ENCODE data around the gene SYT3.
"Not testable (repeated sequence)": the region's sequence is repeated elsewhere in the genome, so short reads cannot be mapped to it uniquely, and the experiment has no call there.

Gene SYT3

DNA sequence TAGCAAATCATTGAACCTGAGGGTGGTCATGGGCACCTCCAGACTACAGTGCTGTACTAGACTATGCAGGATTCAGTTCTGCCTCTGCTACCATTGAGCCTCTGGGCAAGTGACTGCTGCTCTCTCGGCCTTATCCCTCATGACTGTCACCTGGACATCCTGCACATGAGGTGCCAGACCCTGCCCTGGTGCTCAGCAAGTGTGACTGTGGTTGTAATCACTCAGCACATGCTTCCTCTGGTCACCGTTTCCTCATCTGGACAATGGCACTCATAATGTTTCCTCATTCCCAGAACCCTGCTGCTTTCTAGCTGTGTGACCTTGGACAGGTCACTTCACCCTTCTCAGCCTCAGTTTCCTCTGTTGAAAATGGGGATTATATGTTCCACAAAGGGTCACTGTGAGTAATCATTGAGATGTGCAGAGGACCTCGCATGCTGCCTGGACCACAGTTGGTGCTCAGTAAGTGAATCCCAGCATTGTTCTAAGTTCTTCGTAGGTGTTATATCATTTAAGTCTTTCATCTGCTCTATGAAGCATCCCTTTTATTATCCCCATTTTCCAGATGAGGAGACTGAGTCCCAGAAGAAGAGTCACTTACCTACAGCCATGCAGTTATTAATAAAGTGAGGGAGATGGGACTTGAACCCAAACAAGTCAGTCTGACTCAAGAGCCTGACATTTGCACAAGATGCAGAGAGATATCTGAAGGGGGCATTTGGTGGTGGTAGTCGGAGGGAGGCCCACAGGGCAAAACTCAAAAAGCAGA, 3.2 kb downstream of the SYT3 start:
- DNase-seq (ENCODE audit: low spot score) = no peak

DNA sequence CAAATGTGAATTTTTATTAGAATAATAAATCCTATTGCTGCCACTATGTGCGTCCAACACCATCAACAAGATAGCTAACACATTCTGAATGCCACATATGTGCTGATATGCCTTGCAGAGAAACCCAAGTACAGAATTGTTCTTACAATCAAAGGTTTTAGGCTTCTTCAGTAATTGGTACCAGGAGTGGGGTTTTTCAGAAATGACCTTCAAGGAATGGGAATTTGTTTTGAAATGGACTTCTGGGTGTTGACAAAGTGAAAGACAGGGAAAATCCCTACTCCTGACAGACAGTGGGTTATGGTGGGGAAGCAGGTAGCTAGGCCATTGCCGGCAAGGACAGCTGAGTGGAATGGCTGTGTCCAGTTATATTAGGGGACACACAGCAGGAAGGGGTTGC, 5.7 kb downstream of the SYT3 start:
- DNase-seq (ENCODE audit: low spot score) = no peak

DNA sequence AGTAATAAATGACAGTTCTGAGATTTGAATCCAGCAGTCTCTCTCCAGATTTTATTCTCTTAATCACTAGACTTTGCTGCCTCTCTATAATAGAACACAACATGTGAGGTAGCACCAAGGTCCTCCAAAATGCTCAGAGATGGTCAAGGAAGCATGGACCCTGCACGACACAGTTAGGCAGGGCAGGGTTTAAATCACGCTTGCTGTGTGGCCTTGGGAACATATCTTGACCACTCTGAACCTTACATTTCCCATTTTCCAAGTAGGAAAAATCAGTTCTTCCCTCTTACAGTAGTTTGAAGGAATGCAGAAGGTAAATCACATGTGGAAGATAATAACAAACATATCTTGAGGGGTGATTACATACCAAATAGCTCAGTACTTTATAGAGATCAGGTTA, 6.3 kb downstream of the SYT3 start:
- DNase-seq (ENCODE audit: low spot score) = no peak

DNA sequence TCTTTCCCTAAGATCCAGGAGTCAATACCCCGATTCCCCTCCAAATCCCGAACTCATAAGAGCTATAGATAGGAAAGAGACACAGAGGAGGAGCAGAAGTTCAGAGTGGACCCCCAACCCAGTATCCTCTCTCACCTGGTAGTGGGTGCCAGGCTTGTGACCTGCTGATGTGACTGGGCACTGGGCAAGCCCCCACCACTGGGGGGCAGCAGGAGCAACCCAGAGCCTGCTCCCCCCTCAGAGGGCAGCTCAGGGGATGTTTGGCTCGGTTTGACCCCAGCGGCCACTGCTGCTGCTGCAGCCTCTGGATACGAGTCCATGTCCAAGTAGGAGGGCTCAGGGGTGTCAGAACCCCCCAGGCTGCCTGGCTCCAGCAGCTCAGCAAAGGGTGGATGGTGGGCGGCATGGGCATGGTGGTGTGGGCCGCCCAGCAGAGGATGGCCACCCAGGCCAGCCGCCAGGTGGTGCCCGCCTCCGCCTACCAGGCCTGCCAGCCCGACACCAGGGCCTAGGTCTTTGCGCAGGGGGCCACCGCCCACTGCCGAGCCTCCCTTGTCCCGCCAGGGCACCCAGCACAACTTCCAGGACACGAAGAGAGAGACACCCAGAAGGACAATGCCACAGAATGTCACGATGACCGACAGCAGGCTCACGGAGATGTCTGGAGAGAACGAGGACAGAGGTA, 7.4 kb downstream of the SYT3 start:
- DNase-seq (ENCODE audit: low spot score) = no peak

DNA sequence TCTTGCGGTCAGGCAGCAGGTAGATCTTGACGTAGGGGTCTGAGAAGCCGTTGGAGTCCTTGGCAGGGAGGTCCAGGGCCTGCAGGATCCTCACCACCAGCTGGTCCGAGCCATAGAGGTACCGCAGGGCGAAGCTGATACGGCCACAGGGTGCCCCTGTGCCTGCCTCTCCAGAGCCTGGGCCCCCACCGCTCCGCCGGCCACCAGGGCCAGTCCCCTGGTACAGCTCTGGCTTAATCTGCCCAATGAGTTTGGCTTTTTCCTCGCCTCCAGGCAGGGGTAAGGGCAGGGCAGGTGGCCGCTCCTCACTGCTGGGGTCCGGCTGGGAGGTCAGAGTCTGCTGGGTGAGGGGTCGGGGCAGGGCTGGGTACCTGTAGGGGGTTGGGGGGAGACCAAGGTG, 9.9 kb downstream of the SYT3 start:
- DNase-seq (ENCODE audit: low spot score) = no peak

DNA sequence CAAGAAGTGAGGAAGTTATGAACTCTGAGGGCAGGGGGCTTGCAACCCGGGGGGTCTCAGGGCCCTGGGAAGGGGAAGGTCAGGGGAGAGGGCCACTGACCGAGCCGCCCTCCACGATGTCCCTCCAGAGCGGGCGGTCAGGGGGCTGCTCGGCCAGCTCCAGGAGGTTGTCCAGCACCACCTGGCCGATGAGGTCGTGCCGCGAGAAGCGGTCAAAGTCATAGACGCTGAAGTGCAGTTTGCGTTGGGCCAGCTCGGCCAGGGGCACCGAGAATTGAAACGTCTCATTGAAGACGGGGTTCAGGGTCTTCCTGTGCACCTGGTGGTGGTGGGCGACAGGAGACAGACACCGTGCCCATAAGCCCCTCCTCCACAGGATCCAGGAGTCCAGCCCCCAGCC, 10.5 kb downstream of the SYT3 start:
- DNase-seq (ENCODE audit: low spot score) = no peak

DNA sequence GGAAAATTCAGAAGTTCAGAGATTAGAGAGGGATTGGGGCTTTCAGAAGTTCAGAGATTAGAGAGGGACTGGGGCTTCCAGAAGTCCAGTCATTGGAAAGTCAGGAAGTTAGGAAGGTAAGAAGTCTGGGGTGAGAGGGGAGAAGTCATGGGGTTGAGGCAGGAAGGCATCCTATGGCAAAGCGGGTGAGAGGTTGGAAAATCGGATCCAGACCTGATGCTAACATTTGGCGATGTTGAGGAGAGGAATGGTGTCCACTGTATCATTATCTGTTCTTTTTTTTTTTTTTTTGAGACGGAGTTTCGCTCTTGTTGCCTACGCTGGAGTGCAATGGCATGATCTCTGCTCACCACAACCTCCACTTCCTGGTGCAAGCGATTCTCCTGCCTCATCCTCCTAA, 11.1 kb downstream of the SYT3 start:
- no peak for DNase-seq (ENCODE audit: low spot score)

DNA sequence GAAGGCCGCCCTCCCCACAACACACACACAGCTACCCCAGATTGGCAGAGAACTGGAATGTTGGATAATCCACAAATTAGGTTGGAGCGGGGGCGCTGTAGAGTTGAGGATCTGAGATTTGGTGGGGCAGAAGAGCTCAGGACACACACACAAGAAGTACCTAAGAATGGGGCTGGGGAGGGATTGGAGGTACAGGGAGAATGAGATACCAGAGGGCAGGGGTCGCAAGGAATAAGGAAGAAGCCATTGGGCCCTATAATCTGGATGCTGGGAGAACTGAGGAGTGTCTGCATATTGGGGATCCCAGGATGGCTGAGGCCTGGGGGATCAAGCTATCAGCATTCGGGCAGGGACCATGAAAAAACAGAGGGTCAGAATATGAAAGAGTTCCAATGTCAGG, 11.5 kb downstream of the SYT3 start:
- no peak for DNase-seq (ENCODE audit: low spot score)

DNA sequence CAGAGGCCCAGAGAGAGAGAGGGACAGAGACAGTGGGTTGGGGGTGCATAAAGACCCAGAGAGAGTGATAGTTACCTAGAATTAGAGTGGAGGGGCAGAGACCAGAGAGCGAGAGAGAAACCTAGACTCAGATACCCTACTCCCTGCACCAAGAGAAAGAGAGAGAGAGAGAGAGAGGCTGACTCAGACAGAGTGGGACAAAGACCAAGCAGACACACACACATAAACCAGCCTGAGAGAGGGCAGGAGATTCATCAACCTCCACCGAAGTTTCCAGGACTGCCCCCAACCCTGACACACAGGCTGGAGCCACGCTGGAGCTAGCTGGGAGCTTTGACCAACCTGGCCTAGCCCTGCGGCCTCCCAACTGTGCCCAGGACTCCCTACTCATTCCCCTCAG, 12.9 kb downstream of the SYT3 start:
- DNase-seq (ENCODE audit: low spot score) = no peak

DNA sequence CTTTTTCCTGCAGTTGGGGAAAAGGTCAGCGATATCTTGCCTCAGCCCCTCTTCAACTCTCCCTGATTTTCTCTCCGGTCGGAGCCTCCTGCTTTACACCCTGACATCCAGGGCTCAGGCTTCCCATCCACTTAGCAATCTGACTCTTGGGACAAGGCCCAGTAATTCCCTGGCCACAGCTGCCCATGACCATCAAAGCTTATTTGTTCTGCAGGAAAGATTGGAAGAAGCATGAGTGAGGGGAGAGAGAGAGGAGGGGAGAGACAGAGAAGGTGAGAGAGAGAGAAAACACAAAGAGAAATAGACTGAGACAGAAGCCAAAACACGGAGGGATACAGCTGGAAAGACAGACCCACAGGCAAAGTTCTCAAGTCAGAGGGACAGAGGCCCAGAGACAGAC, 13.7 kb downstream of the SYT3 start:
- DNase-seq (ENCODE audit: low spot score) = no peak

DNA sequence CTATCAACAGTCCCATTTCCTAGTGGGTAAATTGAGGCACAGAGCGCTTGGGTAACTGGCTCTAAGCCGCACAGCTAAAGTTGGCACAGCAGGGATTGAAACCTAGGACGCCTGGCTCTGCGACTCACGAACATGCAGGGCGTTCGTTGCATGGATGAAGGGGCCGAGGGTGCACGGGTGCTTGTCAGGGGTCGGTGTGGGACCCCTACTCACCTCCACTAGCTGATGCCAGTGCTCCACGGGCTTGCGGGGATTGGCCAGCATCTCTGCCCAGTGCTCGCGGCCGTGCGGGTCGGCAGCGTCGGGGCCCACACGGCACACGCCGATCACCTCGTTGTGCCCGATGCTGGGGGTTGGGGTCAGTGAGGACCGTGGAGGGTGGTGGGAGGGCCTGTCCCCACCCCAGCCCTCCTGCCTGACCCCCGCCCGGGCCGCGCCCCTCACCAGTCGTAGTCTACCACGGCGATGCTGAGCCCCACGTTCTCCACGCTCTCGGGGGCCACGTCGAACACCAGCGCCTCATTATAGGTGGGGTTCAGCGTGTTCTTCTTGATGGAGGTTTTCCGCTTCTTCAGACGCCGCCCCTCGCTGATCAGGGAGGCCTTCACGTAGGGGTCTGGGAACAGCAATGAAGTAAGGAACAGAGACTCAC, 14.6 kb downstream of the SYT3 start:
- DNase-seq (ENCODE audit: low spot score) = no peak

DNA sequence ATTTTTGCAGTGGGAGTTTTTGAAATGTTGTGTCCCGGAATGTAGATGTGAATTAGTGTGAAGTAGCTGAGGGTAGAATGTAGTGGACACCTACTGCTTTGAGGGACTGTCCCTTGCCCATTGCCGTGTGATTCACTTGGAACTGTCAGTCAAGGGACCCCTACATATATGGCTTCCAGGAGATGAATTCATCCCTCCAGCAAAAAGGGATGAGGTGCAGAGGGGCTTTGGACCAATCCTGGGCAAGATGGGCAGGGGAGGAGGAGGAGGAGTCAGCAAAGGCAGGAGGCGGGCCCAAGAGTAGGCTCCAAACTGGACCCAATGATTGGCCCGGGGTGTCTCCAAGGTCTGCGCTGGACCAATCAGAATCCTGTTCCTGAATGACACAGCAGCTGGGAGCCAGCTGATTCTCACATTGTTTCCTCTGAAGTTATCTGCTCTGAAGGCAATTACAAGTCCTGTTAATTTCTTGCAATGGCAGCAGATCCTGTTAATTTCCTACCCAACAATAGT, 19.2 kb downstream of the SYT3 start:
- DNase-seq (ENCODE audit: low spot score) = not testable (repeated sequence)

DNA sequence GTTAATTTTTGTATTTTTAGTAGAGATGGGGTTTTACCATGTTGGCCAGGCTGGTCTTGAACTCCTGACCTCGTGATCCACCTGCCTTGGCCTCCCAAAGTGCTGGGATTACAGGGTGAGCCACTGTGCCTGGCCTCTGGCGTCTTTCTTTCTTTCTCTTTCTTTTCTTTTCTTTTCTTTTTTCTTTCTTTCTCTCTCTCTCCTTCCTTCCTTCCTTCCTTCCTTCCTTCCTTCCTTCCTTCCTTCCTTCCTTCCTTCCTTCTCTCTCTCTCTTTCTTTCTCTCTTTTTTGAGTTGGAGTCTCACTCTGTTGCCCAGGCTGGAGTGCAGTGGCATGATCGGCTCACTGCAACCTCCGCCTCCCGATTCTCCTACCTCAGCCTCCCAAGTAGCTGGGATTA, 20.5 kb downstream of the SYT3 start:
- DNase-seq (ENCODE audit: low spot score) = not testable (repeated sequence)

DNA sequence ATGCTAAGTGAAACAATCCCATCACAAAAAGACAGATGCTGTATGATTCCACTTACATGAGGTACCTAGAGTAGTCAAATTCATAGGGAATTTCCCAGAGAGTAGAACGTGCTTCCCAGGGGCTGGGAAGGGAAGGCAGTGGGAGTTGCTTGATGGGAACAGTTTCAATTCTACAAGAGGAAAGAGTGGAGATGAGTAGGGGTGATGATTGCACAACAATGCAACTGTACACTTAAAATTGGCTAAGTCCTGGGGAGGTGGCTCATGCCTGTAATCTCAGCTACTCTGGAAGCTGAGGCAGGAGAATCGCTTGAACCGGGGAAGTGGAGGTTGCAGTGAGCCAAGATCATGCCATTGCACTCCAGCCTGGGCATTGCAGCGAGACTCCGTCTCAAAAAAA, 21.3 kb downstream of the SYT3 start:
- DNase-seq (ENCODE audit: low spot score) = not testable (repeated sequence)

DNA sequence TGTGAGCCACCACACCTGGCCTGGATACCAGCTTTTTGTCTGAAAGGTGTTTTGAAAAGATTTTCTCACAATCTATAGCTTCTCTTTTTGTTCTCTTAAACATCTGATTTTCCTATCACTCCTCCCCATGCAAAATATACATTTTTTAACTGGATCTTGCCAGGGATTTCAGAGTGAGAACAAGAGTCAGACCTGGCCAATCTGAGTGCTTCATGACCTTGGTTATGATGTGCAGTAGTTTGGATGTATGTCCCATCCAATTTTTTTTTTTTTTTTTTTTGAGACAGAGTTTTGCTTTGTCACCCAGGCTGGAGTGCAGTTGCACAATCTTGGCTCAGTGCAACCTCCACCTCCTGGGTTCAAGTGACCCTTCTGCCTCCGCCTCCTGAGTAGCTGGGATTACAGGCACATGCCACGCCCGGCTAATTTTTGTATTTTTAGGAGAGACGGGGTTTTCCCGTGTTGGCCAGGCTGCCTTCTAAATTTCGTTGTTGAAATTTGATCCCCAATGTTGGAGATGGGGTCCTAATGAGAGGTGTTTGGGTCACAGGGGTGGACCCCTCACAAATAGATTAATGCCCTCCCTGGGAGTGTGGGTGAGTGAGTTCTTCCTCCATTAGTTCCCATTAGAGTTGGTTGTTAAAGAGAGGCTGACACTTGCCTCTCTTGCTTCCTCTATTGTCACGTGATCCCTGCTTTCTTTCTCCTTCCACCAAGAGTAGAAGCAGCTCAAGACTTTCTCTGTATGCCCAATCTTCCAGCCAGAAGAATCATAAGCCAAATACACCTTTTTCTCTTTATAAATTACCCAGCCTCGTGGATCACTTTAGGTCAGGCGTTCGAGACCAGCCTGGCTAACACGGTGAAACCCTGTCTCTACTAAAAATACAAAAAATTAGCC, 26.9 kb downstream of the SYT3 start:
- DNase-seq (ENCODE audit: low spot score) = not testable (repeated sequence)

DNA sequence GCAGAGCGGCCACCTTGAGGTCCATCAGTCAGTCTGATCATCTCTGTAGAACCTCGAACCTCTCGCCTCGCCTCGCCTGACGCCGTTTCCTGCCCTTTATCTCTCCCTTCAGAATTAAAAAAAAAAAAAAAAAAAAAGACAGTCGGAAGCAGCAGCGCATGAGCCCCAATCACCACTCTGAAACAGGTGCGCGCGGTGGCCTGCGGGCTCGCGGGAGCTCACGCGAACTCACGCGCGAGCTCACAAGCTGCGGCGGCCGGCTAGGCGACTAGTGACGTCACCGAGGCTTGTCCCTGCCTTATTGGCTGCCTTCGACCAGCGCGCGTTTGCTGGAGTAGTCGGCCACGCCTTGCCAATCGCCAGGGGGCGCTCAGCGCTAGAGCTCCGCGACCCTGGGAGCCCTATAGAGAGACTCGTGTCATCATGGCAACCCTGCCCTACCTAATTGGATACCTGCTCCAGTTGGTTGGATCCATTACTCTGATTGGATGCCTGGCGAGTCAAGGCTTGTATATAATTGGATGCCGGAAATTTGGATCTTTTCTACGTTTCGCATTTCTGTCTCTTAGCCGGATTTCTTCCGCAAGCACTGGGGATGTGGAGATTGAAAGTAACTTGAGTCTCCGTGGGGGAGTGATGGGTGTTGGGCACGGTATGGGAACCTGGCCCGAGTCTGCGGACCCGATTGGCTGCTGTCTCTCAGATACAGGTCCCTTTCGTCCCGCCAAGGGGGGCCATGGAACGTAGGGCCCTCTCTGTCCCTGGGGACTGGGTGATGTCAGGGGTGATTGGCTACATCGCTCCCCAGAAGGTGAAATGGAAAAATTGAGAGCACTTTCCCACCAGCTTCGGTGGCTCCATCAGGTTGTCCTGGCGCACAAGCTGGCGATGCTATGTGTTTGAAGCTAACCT, 31.6 kb downstream of the SYT3 start:
- no peak for DNase-seq (ENCODE audit: low spot score)

DNA sequence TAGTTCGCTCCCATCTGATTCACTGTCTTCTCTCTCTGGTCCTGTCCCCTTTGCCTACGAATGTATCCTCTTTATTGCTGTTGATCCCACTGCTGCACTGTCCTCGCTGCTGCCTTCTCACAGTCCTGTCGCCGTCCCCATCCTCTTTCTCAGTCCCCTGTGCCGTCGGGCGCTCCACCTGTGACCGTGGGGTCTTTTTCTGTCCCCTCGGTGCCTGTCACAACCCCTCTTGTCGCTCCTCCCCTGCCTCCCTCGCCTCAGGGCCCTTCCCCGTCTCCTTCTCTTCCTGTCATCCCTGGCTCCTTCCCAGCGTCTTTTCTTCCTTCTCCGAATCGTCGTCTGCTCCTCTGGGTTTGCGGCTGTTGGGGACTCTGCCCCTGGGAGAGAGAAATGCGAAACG, 32.3 kb downstream of the SYT3 start:
- DNase-seq (ENCODE audit: low spot score) = no peak

DNA sequence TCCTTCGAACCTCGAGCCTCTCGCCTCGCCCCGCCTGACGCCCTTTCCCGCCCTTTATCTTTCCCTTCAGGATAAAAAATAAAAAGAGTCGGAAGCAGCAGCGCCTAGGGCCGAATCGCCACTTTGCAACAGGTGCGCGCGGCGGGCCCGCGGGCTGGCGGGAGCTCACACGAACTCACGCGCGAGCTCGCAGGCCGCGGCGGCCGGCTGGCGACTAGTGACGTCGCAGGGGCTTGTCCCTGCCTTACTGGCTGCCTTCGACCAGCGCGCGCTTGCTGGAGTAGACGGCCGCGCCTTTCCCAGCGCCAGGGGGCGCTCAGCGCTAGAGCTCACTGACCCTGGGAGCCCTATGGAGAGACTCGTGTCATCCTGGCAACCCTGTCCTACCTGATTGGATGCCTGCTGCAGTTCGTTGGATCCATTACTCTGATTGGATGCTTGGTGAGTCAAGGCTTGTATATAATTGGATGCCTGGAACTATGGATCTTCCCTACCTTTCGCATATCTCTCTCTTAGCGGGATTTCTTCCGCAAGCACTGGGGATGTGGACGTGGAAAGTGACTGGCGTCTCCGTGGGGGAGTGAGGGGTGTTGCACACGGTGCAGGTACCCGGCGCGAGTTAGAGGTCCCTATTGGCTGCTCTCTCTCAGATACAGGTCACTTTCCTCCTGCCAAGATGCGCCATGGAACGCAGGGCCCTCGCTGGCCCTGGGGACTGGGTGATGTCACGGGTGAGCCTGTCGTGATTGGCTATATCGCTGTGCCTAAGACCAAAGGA, 33.4 kb downstream of the SYT3 start:
- not testable (repeated sequence) for DNase-seq (ENCODE audit: low spot score)

DNA sequence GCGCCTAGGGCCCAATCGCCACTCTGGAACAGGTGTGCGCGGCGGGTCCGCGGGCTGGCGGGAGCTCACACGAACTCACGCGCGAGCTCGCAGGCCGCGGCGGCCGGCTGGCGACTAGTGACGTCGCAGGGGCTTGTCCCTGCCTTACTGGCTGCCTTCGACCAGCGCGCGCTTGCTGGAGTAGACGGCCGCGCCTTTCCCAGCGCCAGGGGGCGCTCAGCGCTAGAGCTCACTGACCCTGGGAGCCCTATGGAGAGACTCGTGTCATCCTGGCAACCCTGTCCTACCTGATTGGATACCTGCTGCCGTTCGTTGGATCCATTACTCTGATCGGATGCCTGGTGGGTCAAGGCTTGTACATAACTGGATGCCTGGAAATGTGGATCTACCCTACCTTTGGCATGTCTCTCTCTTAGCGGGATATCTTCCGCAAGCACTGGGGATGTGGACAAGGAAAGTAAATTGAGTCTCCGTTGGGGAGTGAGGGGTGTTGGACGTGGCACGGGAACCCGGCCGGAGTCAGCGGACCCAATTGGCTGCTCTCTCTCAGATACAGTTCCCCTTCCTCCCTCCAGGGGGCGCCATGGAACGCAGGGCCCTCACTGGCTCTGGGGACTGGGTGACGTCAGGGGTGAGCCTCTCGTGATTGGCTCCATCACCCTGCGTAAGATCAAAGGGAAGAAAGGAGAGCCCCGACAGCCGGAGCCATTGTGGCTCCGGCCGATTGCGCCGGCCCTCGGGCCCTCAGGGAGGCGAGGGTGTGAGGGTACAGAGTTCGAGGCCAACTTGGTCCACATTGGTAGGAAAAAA, 35.2 kb downstream of the SYT3 start:
- DNase-seq (ENCODE audit: low spot score) = not testable (repeated sequence)
